Uterus (tissue), 4 donors: ENCODE results near the gene GABBR1. TPM values are rescaled to one million over a fixed set of nuclear protein-coding genes. Genes with fewer than 3 reads are reported as not detected.

Experiments
- DNase-seq, 2 donors: peaks; one replicate each; pipeline ENCODE4 v3.0.0-alpha.2; 2019 to 2020
- H3K27ac ChIP-seq, 2 donors: fragments of 200-600 bp; sonication (generic); 1 replicate in 1 of 2; 2 replicates in 1 of 2; pipeline ENCODE4 v1.5.1; 2016 to 2018
- H3K27me3 ChIP-seq, 2 donors: fragments of 200-600 bp; sonication (generic); one replicate each; pipeline ENCODE4 v1.5.1; 2018 to 2019; ENCODE audit warnings: control low read depth in 1 of 2
- H3K36me3 ChIP-seq, 2 donors: fragments of 200-600 bp; sonication (generic); one replicate each; pipeline ENCODE4 v1.5.1; 2019; ENCODE audit warnings: control low read depth in 1 of 2
- H3K4me1 ChIP-seq, 2 donors: fragments of 200-600 bp; sonication (generic); one replicate each; pipeline ENCODE4 v1.5.1; 2018 to 2019; ENCODE audit warnings: control low read depth in 1 of 2
- H3K4me3 ChIP-seq, 2 donors: fragments of 200-600 bp; sonication (generic); 1 replicate in 1 of 2; 2 replicates in 1 of 2; pipeline ENCODE4 v1.5.1; 2018 to 2019; ENCODE audit warnings: mild to moderate bottlenecking in 1 of 2
- H3K9me3 ChIP-seq, 2 donors: fragments of 200-600 bp; sonication (generic); one replicate each; pipeline ENCODE4 v1.5.1; 2019; ENCODE audit warnings: control low read depth in 1 of 2
- CTCF ChIP-seq, 4 experiments: fragments of 200-600 bp in 2 of 4; fragments of 450-650 bp in 2 of 4; sonication (generic) in 2 of 4; IDR thresholded peaks; one replicate each; pipeline ENCODE4 v1.5.1; 2016 to 2019; ENCODE audit warnings: antibody characterized with exemption in 4 of 4, mild to moderate bottlenecking in 2 of 4, moderate library complexity in 1 of 4
- POLR2A ChIP-seq, 2 donors: fragments of 450-650 bp; IDR thresholded peaks; one replicate each; pipeline ENCODE4 v1.6.1; 2016; ENCODE audit warnings: antibody characterized with exemption in 2 of 2, mild to moderate bottlenecking in 1 of 2, moderate library complexity in 1 of 2
- intact Hi-C: fragments of 100-400 bp; cut with DNase I; formaldehyde crosslinking; loops from one replicate; pipeline ENCODE4 v1.15.1; 2023; ENCODE audit warnings: low total_unique reads
- total RNA-seq, 4 donors: library from RNA; depleted of rRNA in 3 of 4; stranded (reverse); fragments of >200 nt in 3 of 4; gene quantifications; one replicate each; pipeline versions ENCODE4 v1.1.0 to v1.2.4, GENCODE V29; 2014 to 2023
- donor health status: DM: yes; HTN: yes; CAD: no.

The GABBR1 gene
- total RNA-seq, 4 donors from 2014 or later: 29.4 to 184 (median 44.6) TPM

DNA sequence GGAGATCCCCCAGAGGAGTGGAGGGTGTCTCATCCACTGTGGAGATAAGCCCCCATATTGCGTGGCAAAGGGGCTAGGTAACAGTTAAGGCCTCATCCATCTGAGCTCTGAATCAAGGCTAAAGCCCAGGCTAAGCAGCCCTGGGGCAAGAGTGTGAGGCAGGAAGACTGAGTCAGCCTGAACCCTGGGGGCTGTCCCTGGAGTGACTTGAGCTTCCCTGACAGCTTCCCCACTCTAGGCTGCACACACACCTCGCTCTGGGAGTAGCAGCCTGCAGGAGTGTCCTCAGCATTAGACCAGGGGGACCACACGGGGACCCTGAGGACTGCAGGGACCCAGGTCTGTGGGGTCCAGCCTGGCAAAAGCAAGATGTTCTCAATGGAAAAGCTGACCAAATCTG lies 101.3 kb downstream of the GABBR1 start:
- intact Hi-C loops: no loop called here
- TF ChIP-seq POLR2A (IDR thresholded peaks at IDR 0.05) (no peak), CTCF (IDR thresholded peaks at IDR 0.05) (no peak)
- no peak for DNase-seq
- H3K4me3 ChIP-seq: no peak overlapping the region
- H3K27me3 ChIP-seq: no peaks in the 10 kb centered on the region
- H3K4me1 ChIP-seq: no peaks in the 10 kb centered on the region
- no peaks in the 10 kb centered on the region for H3K36me3 ChIP-seq
- H3K27ac ChIP-seq: no peak overlapping the region
- H3K9me3 ChIP-seq: no peaks in the 10 kb centered on the region

DNA sequence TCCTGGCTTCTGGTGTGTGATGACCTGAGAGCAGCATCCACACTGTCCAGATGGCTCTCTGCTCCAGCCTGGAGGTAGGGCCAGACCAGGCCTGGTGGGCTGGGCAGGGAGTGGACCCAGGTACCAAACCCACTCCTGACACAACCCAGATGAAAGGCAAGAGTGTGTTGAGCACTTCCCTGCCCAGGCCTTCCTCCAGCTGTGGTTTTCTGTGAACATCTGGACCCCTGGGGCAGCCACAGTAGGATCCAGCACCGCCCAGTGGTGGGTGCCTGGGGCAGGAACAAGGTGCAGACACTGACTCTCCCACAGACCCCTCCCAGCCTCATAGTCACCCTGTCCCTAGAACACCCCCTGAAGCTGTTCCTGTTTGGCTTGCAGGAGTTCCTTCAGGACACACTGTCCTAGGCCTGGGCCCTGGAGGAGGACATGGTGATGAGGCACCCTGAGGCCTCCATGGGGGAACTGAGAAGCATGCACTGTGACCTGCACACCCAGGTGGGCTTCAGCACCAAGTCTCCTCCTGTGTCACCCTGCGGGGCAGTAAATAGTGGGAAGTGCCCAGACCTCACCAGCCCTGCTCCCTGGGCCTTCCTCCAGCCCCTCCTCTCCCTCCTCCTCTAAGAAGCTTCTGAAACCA lies 102.2 kb downstream of the GABBR1 start:
- TF ChIP-seq POLR2A (IDR thresholded peaks at IDR 0.05) (no peak), CTCF (IDR thresholded peaks at IDR 0.05) (no peak)
- no peak for DNase-seq
- Histone ChIP-seq H3K4me1 (no peaks in the 10 kb centered on the region), H3K27ac (no peak overlapping the region), H3K4me3 (no peak overlapping the region), H3K9me3 (no peaks in the 10 kb centered on the region), H3K36me3 (no peaks in the 10 kb centered on the region), H3K27me3 (no peaks in the 10 kb centered on the region)
- intact Hi-C loops: no loop called here

GRCh38 chr6:29529956-29530355 lies 103.0 kb downstream of the GABBR1 start:
- intact Hi-C loops: no loop called here
- no peak overlapping the region for H3K4me3 ChIP-seq
- DNase-seq: no peak
- no peaks in the 10 kb centered on the region for H3K4me1 ChIP-seq
- no peak overlapping the region for H3K27ac ChIP-seq
- H3K9me3 ChIP-seq: no peaks in the 10 kb centered on the region
- no peak for TF ChIP-seq POLR2A (IDR thresholded peaks at IDR 0.05)
- no peak for TF ChIP-seq CTCF (IDR thresholded peaks at IDR 0.05)
- no peaks in the 10 kb centered on the region for H3K36me3 ChIP-seq
- H3K27me3 ChIP-seq: no peaks in the 10 kb centered on the region

- Histone ChIP-seq H3K27me3 (no peaks in the 10 kb centered on the region), H3K27ac (no peak overlapping the region), H3K4me1 (no peaks in the 10 kb centered on the region), H3K36me3 (no peaks in the 10 kb centered on the region), H3K9me3 (no peaks in the 10 kb centered on the region), H3K4me3 (no peak overlapping the region)
- DNase-seq: no peak
- TF ChIP-seq POLR2A (IDR thresholded peaks at IDR 0.05): no peak
- TF ChIP-seq CTCF (IDR thresholded peaks at IDR 0.05): no peak
- intact Hi-C loops: no loop called here
Measured at GRCh38 chr6:29528988-29529560, 103.9 kb downstream of the GABBR1 start.

DNA sequence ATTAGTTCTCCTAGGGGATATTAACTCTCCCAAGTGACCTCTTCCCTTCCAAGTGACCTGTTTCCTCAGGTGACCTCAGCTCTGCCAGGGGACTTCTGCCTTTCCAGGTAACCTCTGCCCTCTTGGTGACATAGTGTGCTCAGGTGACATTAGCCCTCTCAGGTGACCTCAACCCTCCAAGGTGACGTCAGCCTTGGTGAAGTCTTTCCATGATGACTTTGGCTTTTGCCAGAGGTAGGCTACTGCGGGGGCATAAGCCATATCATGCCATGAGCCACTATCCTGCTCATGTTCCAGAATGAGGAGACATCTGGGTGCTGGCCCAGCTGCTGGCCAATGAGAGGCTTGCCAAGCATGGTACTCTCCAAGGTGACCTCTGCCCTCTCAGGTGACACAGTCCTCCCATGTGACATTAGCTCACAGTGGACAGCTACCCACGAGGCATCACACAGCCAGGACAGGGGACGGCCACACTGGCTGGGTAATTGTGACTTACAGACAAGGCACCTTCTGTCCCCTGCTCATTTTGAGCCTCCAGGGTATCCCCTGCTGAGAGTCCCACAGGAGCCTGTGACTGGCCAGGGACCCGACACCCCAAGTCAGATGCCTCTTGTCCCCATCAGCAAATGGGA lies 104.6 kb downstream of the GABBR1 start:
- H3K4me3 ChIP-seq: no peak overlapping the region
- H3K4me1 ChIP-seq: no peaks in the 10 kb centered on the region
- intact Hi-C loops: no loop called here
- no peak overlapping the region for H3K27ac ChIP-seq
- TF ChIP-seq POLR2A (IDR thresholded peaks at IDR 0.05) (no peak), CTCF (IDR thresholded peaks at IDR 0.05) (no peak)
- H3K27me3 ChIP-seq: no peaks in the 10 kb centered on the region
- no peaks in the 10 kb centered on the region for H3K36me3 ChIP-seq
- no peak for DNase-seq
- H3K9me3 ChIP-seq: no peaks in the 10 kb centered on the region
